Measurements from ENCODE around the gene MUSTN1. TPM values are rescaled to one million over a fixed set of nuclear protein-coding genes. Genes with fewer than 3 reads are reported as not detected.

Gene MUSTN1
- total RNA-seq, 1 donor from 2014 or later: not detected

GRCh38 chr3:52788890-52789745, 45.7 kb downstream of the MUSTN1 start:
- DNase-seq (ENCODE audit: low spot score in 2 of 2) (no peak), FAIRE-seq (no peak)

GRCh38 chr3:52787672-52788625, 46.9 kb downstream of the MUSTN1 start:
- FAIRE-seq: no peak
- DNase-seq (ENCODE audit: low spot score in 2 of 2): no peak

DNA sequence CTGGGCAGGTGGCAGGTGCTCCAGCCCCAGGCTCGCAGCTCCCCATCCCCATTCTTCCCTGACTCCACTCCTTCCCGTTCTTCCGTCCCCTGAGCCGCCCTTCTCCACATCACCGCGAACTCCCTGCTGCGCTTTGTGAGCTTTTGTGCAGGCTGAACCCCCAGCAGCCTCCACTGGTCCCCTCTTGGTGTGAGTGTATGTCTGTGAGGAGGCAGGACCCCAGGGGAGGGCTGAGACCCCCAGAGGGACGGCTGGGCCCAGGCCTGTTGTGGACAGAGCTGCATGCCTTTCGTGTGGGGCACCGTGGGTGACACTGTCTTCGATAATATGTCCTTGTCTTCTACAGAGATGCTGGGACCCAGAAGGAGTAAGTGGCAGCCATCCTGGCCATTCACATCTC, 47.6 kb downstream of the MUSTN1 start:
- FAIRE-seq (no peak), DNase-seq (ENCODE audit: low spot score in 2 of 2) (no peak)

- DNase-seq (ENCODE audit: low spot score in 2 of 2) (no peak), FAIRE-seq (no peak)
Measured at GRCh38 chr3:52786330-52787215, 48.2 kb downstream of the MUSTN1 start.

DNA sequence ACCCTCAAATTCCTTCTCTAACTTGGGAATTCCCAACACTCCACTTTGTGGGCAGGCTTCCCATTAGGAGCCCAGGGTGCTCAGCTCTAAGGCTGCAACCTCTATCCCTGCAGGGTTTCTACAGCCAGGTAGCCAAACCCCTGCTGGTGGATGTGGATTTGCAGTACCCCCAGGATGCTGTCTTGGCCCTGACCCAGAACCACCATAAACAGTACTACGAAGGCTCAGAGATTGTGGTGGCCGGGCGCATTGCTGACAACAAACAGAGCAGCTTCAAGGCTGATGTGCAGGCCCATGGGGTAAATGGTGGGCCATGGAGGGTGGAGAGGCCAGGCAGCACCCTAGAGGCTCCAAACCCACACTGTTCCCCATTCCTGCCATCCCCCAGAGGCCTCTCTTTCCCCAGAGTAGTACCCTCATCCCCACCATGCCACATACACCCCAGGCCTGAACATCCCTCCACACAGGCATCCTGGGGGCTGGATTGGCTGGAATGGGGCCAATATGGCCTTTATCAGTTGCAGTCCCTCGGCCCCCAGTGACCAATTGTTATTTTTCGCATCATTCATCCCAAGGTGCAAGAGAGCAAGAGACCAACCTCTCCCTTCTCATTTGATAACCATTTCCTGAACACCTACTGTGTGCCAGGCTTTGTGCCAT, 49.8 kb downstream of the MUSTN1 start:
- no peak for DNase-seq (ENCODE audit: low spot score in 2 of 2)
- no peak for FAIRE-seq

- FAIRE-seq (no peak), DNase-seq (ENCODE audit: low spot score in 2 of 2) (no peak)
Measured at GRCh38 chr3:52784021-52784621, 50.7 kb downstream of the MUSTN1 start.

GRCh38 chr3:52783211-52783555, 51.6 kb downstream of the MUSTN1 start:
- no peak for DNase-seq (ENCODE audit: low spot score in 2 of 2)
- FAIRE-seq: no peak

Small RNA genes within 50 kb of the gene (small RNA-seq; reads per million reads assigned to genes)
- gene MIR8064 (not detected), gene MUSTN1 (not detected)

Other genes starting within 250 kb of the MUSTN1 start
- gene PBRM1, start 149.1 kb downstream of the MUSTN1 start, total RNA-seq: 181 TPM
- 70.1 TPM for gene GNL3, start 149.0 kb downstream of the MUSTN1 start, total RNA-seq
- gene GLT8D1, start 129.2 kb downstream of the MUSTN1 start, total RNA-seq: 57.9 TPM
- gene SPCS1, start 128.9 kb downstream of the MUSTN1 start, total RNA-seq: 39.9 TPM
- gene NEK4, start 64.1 kb downstream of the MUSTN1 start, total RNA-seq: 53.4 TPM
- not detected for gene ITIH1, start 57.4 kb downstream of the MUSTN1 start, total RNA-seq
- not detected for gene ITIH3, start 40.2 kb downstream of the MUSTN1 start, total RNA-seq
- 6.1 TPM for gene ITIH4, start 4.3 kb downstream of the MUSTN1 start, total RNA-seq
- gene STIMATE, start 62.5 kb upstream of the MUSTN1 start, total RNA-seq: 12.6 TPM
- 22.8 TPM for gene SFMBT1, start 211.1 kb upstream of the MUSTN1 start, total RNA-seq

Data from frontal cortex (tissue), 4 donors.